Left cardiac atrium (tissue), 4 donors: Measurements from ENCODE around the gene SLC22A15. TPM values are rescaled to one million over a fixed set of nuclear protein-coding genes. Genes with fewer than 3 reads are reported as not detected.
A peak's percentile ranks its signal among the peaks of the same experiment; 100 is the strongest.
"Not testable (repeated sequence)": the region's sequence is repeated elsewhere in the genome, so short reads cannot be mapped to it uniquely, and the experiment has no call there.

ENCODE experiments used
- ATAC-seq, 2 donors: fragments of 200-7000 bp; cut with Tn5 transposase; one replicate each; pipeline ENCODE4 v1.9.1; 2020; ENCODE audit warnings: mild to moderate bottlenecking in 2 of 2, moderate library complexity in 2 of 2
- DNase-seq: peaks from one replicate; pipeline ENCODE4 v3.0.0-alpha.2; 2020
- intact Hi-C, 2 donors: fragments of 100-400 bp; cut with DNase I; formaldehyde crosslinking; loops; one replicate each; pipeline versions ENCODE4 v1.14.1 to v1.15.1; 2022 to 2023
- total RNA-seq, 2 donors: library from RNA; stranded (reverse); fragmentation: NEBNext Ultra II Directional; extraction: Animal tissue kit (Norgen Biotek cat#: 25700); gene quantifications; one replicate each; pipeline ENCODE4 v1.2.1, GENCODE V29; 2021
- donor health status: DM: no; HTN: yes; CAD: no.
- donor health status: DM: no; HTN: yes; CAD: no; lungs with severe emphysema.
- donor health status: DM: yes; HTN: yes; CAD: no.
- donor health status: Dilated cardiomyopathy.

The SLC22A15 gene
- total RNA-seq, 2 donors from 2014 or later: 7.8 to 8.3 TPM

DNA sequence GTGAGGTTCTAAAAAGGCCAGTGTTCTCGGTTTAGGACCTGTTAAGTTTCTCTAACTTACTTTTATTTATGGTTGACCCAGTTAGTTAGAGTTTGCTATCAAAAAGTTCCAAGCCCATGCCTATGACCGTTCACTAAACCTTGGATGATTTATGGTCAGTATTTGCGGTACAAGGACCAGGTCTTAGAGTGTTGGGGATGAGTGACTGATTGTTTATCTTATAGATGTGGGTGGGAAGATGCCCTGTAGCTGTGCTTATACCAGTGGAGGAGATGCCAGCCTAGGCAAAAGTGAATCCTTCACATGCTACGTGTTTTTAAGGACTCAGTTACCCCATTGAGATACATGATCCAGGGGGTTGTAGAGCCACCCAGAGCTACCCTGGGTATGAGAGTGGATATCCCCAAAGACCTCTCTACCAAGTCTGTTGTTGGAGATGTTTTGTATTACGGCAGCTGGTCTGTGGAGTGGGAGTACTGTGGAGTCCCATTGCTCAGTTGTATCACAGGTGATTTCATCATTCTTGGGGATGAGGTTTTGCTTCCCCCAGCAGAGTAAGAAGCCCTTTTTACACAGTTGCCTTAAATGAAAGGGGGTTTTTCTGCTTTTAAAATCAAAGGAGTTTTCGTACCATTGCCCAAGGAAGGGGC, 2.1 kb downstream of the SLC22A15 start:
- intact Hi-C loops: no loop called here
- DNase-seq: no peak
- ATAC-seq: no peak

DNA sequence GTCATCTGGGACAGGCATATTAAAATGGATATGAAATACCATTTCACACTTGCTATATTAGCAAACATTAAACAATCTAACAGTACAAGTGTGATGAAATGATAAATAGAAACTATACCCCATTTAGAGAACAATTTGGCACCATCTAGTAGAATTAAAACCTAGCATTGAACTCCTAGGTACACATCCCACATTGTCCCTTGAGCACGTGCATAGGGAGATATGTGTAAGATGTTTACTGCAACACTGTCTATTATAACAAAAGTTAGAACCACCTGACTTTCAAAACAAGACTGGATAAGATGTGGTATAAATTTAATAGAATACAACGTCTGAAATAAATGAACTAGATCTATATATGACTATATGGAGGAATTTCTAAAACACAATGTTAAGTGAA, 3.8 kb downstream of the SLC22A15 start:
- DNase-seq: no peak
- intact Hi-C loops: loop anchor here in 1 of 2 donors (10.0 kb wide), 1 partner anchor 175 kb away; no protein-coding TSS in a partner anchor

DNA sequence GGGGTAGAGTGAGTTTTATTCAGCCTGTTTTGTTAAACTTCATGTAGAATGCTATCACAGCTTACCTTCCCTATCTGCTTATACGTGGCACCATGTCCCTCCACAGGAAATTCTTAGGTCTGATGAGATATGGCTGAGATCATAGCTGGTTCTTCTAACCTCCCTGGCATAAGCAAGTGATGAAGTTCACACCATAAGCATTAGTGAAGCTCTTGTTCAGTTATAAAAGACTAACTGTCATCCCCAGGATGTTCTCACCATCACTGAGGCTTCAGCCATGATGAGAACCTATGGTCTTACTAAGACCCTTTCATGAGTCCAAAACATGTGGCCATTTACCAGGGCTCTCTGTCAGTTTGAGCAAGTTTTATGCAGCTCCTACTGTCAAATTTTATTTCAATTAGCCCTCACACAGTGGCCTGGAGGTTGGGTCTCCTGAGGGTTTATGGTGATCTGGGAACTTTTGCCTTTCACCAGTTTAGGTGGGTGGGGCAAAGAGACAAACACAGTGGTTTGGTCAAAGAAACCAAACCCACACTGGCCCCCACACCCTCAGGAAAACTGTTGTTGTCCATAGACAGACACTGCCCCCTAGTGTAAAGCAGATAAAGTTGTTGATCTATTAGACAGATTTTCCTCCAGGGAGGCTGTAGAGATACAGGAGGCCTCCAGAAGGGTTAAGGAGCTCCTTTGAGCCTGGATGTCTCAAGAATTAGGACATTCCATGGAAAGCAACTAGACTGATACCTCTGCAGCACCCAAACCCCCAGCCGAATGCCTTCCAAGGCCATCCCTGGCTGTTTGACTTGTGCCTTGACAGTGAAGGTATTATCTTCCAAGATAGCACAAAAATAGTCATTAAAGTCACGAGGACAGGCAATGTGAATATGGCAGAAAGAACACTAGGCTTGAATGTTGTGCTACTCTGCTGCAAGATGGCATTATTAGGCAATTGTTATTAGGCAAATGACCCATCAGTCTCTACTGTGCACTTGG, 5.0 kb downstream of the SLC22A15 start:
- intact Hi-C loops: loop anchor here in 1 of 2 donors (10.0 kb wide), 1 partner anchor 176 kb away; no protein-coding TSS in a partner anchor
- ATAC-seq (peak in 1 of 2 donors; percentile 61), DNase-seq (peak; percentile 26)

More for the DNA sequence above, 3.8 kb downstream of the SLC22A15 start:
- ATAC-seq: no peak

DNA sequence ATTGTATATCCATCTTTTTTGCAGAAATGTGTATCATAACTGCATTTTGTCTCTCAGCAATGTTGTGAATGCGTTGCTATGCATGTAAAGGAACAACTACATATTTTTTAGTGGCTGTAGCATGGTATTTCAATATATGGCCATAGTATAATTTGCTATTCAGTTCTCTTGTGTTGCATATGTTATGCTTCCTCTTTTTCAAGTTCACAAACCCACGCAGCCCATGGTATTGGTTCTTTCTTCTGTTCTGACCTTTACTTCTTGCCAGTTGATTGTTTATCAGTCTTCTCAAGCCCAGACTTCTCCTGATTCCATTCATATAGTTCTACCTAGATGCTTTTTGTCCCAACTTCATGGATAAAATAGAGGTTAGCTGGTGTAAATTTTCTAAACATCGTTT, 6.1 kb downstream of the SLC22A15 start:
- DNase-seq (no peak), ATAC-seq (no peak)
- intact Hi-C loops: loop anchor here in 1 of 2 donors (10.0 kb wide), 1 partner anchor 178 kb away; no protein-coding TSS in a partner anchor

DNA sequence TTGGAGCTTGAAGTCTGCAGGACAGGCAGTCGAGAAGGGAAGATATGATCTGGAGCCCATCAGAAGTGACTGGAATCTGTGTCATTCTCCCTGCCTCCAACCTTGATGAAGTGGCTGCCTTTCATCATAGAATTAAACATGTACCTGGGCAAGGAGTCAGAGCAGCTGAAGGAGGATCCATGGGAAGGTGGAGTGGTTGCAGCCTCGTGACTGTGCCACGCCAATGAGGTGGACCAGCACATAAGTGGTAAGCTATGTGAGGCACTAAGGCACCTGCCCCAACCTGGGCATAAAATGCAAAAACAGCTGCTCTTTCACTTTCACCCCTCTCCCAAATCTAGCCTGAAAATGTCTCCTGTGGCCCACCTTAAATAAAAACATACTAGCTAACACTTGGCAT, 7.3 kb downstream of the SLC22A15 start:
- ATAC-seq: no peak
- DNase-seq: no peak
- intact Hi-C loops: loop anchor here in 1 of 2 donors (10.0 kb wide), 1 partner anchor 179 kb away; no protein-coding TSS in a partner anchor

DNA sequence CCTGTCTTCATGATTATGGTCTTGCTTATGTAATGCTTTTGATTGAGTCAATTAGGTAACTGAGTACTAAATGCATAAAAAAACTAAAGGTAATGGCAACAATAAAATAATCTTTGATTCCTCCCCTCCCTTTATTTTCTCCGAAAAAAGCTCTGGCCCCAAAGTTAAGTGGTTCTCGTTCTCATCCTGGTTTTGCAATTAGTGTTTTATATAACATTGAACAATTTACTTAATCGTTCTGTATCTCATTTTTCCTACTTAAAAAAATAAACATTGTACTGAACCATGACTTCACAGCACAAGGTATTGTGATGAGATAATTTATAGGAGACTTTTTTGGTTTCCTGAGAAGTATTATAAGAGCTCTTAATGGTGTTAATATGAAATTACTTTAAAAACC, 11.3 kb downstream of the SLC22A15 start:
- intact Hi-C loops: loop anchor here in 1 of 2 donors (10.0 kb wide), 1 partner anchor 183 kb away; no protein-coding TSS in a partner anchor
- ATAC-seq (no peak), DNase-seq (no peak)

DNA sequence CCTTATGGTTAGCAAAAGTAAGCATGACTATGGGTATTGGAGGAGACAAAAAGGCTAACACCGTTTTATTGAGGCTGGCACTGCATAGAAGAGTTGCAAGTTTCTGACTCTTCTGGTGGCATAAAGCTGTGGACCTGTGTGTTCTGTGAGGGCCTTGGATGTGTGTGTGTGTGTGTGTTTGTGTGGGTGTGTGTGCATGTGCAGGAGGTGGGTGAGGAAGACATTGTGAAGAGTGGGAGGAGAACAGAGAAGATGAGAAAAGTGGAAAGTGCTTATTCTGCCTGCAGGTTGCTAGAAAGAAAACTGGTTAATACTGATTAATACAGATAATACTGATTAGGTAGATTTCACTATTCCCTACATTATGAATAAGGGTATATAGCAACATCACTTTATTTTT, 12.6 kb downstream of the SLC22A15 start:
- ATAC-seq (no peak), DNase-seq (no peak)
- intact Hi-C loops: loop anchor here in 1 of 2 donors (10.0 kb wide), 1 partner anchor 184 kb away; no protein-coding TSS in a partner anchor

DNA sequence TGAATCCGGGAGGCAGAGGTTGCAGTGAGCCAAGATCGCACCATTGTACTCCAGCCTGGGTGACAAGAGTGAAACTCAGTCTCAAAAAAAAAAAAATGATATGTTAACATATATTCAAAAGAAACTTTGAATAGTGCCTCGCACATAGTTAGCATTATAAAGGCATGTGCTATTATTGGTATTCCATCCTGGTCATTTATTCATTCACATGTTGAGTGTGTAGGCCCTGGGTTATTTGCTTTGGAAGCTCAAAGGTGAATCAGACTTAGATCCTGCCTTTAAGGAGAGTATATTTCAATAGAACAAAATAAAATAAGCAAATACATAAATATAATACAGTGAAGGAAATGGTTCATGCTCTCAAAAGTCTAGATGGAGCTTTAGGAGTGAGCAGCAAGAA, 13.4 kb downstream of the SLC22A15 start:
- intact Hi-C loops: loop anchor here in 1 of 2 donors (10.0 kb wide), 1 partner anchor 185 kb away; no protein-coding TSS in a partner anchor
- ATAC-seq: no peak
- no peak for DNase-seq

DNA sequence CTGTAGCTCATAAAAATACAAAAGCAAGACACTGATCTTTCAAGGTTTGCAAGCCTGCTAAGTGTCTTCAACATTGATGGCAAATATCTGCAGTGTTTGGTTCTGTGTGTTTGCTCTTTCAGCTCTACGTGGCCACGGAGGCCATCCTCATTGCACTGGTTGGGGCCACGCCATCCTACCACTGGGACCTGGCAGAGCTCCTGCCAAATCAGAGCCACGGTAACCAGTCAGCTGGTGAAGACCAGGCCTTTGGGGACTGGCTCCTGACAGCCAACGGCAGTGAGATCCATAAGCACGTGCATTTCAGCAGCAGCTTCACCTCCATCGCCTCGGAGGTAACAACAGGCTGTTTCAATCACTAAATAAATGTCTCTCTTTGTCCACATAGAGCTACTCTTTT, 15.6 kb downstream of the SLC22A15 start:
- DNase-seq (no peak), ATAC-seq (no peak)
- intact Hi-C loops: no loop called here

DNA sequence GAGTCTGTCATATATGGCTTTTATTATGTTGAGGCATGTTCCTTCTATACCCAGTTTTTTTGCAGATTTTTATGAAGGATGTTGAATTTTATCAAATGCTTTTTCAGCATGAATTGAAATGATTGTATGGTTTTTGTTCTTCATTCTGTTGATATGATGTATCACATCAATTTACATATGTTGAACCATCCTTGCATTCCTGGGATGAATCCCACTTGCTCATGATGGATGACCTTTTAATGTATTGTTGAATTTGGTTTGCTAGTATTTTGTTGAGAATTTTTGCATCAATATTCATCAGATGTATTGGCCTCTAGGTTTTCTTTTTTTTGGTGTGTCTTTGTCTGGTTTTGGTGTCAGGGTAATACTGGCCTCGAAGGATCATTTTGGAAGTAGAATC, 21.6 kb downstream of the SLC22A15 start:
- intact Hi-C loops, DNase-seq, ATAC-seq: not testable (repeated sequence)

DNA sequence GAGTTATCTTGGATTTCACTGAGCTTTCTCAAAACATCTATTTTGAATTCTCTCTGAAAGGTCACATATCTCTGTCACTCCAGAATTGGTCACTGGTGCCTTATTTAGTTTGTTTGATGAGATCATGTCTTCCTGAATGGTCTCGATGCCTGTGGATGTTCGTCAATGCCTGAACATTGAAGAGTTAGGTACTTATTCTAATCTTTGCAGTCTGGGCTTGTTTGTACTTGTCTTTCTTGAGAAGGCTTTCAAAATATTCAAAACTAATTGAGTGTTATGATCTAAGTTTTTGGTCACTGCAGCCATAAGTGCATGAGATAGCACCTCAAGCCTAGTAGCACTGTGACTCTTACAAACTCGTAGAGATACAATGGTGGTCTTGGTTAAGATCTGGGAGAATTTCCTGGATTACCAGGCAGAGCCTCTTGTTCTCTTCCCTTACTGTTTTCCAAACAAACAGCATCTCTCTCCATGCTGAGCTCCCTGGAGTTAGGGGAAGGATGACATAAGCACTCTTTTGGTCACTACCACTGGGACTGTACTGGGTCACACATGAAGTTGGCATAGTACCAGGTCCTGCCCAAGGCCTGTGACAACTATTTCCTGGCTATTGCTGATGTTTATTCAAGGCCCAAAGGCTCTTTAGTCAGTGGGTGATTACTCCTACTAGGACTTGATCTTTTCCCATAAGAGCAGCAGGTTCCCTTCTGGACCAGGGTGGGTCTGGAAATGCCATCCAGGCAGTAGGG, 25.6 kb downstream of the SLC22A15 start:
- intact Hi-C loops: no loop called here
- DNase-seq (no peak), ATAC-seq (peak in 1 of 2 donors; percentile 58)

DNA sequence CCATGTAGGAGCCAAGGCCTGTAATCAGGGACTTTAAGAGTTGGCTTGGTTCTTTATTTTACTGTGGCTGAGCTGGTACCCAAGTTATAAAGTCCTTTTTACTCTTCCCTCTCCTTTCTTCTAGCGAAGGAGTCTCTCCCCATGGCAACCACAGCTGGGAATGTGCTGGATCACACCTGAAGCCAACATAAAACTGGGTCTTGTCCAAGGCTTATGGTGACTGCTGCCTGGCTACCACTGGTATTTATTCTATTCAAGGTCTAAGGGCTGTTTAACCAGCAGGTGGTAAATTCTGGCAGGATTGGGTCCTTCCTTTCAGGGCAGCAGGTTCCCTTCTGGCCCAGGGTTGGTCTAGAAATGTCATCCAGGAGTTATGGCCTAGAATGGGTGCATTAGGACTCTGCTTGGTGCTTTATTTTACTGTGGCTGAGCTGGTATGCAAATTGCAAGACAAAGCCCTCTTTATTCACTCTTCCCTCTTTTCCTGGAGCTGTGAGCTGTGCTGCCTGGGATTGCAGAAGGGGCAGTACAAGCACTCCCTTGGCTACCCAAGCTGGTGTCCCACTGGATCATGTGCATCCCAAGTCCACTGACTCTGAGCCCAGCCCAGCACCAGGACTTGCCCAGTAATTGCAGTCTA, 26.6 kb downstream of the SLC22A15 start:
- intact Hi-C loops: no loop called here
- ATAC-seq (no peak), DNase-seq (no peak)

DNA sequence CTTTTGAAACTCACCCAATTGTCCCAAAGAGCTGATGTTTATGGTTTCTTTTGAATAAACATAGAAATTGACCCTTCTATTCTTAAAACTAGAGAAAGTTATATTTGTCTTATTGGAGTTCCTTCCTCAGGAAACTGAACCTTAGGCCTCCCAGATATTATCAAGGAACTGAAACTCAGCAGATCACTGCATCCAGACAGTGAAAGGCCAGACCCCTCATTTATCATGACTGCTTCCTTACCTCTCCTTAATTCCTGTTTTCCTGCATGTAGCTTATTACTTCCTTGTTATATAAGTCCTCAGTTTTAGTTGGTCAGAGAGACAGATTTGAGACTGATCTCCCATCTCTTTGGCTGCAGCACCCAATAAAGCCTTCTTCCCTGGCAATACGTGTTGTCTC, 27.5 kb downstream of the SLC22A15 start:
- intact Hi-C loops: no loop called here
- ATAC-seq: no peak
- no peak for DNase-seq

DNA sequence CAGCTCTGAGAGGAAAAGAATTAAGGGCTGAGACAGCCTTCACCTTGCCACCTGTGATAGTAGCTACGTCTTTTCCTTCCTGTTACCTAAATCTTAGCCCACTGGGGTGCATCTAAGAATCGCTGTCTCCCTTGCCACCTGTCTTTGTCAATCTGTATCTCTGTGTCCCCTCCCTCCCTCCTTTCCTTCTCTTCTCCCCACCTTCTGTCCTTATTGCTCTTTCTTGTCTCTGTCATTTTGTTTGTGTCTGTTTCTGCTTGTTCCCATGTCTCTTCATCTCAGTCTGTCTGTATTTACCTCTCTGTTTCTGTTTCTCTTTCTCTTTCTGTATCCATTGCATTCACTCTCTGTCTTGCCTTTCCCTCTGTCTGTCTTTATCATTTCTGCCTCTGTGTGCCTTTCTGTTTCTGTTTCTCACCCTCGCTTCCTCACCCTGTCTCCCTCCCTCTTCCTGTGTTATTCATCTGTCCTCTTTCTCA, 30.2 kb downstream of the SLC22A15 start:
- ATAC-seq: no peak
- no peak for DNase-seq
- intact Hi-C loops: no loop called here

DNA sequence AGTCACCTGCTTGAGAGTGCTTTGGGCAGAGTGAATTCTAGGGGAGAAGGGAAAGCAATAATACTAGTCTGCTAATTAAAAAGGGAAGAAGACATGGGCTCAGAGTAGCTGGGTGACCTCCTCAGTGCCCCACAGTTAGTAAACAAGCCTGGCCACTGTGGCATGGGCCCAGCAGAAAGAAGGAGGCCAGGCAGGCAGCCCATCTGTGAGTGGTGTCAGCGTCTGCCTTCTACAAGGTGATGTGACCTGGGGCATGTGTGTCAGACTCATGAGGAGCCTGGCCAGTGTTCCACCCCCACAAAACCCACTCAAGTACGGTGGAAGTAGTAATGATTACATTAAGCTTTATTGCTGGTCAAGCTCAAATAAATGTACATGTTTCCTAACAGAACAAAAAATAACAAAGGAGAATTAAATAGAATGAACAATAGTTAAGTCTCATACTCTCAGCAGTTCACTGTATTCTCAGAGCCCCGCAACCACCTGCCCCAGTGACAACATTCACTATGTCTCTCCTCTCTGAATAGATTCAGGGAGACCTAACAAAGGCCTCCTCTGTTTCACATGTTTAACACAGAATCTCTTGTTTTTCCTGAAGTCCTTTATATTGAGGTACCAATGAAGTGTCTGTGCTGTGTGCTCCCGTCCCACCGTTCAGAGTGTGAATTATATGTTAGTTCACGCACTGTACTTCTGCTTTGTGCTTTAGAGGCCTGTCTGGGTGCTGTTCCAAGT, 32.5 kb downstream of the SLC22A15 start:
- ATAC-seq (no peak), DNase-seq (no peak)
- intact Hi-C loops: no loop called here

DNA sequence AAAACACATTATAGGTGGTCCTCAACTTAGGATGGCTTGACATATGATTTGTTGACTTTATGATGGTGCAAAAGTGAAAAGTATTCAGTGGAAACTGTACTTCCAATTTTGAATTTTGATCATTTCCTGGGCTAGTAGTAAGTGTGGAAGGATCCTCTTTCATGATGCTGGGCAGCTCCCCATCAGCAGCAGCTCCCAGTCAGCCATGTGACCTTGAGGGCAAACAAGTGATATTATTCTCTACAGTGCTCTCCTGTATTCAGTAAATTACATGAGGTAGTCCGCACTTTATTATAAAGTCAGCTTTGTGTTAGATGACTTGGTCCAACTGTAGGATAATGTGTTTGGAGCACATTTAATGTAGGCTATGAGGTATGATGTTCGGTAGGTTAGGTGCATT, 36.4 kb downstream of the SLC22A15 start:
- intact Hi-C loops: no loop called here
- DNase-seq (no peak), ATAC-seq (no peak)

DNA sequence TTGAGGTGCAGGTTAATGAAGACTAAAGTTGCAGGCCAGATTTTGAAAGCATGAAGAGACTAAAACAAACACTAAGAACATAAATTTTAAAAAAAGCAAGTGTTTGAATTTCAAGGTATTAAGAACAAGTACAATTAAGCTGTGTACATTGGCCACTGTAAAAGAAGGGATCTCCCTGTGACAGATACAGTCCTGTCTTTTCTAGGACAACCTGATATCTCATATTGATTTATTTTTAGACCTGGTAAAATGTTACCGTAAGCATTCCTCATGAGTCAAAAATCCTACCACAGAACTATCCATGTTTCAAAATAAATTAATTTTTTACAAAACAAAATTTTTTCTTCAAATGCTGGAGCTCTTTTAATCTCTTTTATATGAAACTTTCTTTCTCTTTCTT, 39.4 kb downstream of the SLC22A15 start:
- ATAC-seq: no peak

DNA sequence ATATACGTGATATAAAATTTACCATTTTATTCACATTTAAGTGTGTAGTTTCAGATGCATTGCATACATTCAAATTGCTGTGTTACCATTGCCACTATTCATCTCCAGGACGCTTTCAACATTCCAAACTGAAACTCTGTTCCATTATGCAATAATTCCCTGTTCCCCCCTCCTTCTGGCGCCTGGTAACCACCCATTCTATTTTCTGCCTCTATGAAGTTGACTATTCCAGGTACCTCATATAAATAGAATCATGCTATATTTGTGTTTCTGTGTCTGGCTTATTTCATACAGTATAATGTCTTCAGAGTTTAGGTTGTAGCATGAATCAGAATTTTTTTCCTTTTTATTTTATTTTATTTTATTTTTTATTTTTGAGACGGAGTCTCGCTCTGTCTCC, 41.7 kb downstream of the SLC22A15 start:
- ATAC-seq (no peak), DNase-seq (no peak)
- intact Hi-C loops: no loop called here

More for the DNA sequence above, 39.4 kb downstream of the SLC22A15 start:
- intact Hi-C loops: no loop called here
- no peak for DNase-seq
